Hematopoietic multipotent progenitor cell (in vitro differentiated cells): ENCODE results near the gene LPAR2. TPM values are rescaled to one million over a fixed set of nuclear protein-coding genes. Genes with fewer than 3 reads are reported as not detected.

Experiments used
- total RNA-seq: library from RNA; depleted of rRNA; stranded (reverse); fragments of >200 nt; gene quantifications from one replicate; pipeline ENCODE4 v1.2.3, GENCODE V29; 2012

The LPAR2 gene
- total RNA-seq, 1 donor = 22.6 TPM

Other genes starting within 250 kb of the LPAR2 start
- gene GATAD2A, start 222.5 kb downstream of the LPAR2 start, total RNA-seq = 47.1 TPM
- gene TSSK6, start 112.7 kb downstream of the LPAR2 start, total RNA-seq = 5.4 TPM
- 203 TPM for gene NDUFA13, start 112.0 kb downstream of the LPAR2 start, total RNA-seq
- gene YJEFN3, start 99.3 kb downstream of the LPAR2 start, total RNA-seq = 0.54 TPM
- 0.27 TPM for gene CILP2, start 90.0 kb downstream of the LPAR2 start, total RNA-seq
- 4.8 TPM for gene PBX4, start 9.5 kb downstream of the LPAR2 start, total RNA-seq
- gene GMIP, start 15.4 kb upstream of the LPAR2 start, total RNA-seq = 36.9 TPM
- gene ATP13A1, start 35.5 kb upstream of the LPAR2 start, total RNA-seq = 102 TPM
- gene ZNF101, start 40.6 kb upstream of the LPAR2 start, total RNA-seq = 8.3 TPM
- 3.0 TPM for gene ZNF14, start 104.9 kb upstream of the LPAR2 start, total RNA-seq
- gene ZNF506, start 193.5 kb upstream of the LPAR2 start, total RNA-seq = 19.4 TPM
- 4.8 TPM for gene ZNF253, start 237.7 kb upstream of the LPAR2 start, total RNA-seq